NCI-H146 (cell line): ENCODE measurements around the gene EPHB1.

Experiments
- DNase-seq: peaks from one replicate; lab custom pipeline; 2025; lab: John Stamatoyannopoulos, UW

EPHB1 gene

GRCh38 chr3:134850761-134851160 lies 55.7 kb downstream of the EPHB1 start:
- DNase-seq = peak; percentile 30

GRCh38 chr3:134852132-134852531 lies 57.1 kb downstream of the EPHB1 start:
- DNase-seq = no peak

GRCh38 chr3:134852893-134853351 lies 57.9 kb downstream of the EPHB1 start:
- DNase-seq = no peak

- DNase-seq = no peak
These were observed 59.2 kb downstream of the EPHB1 start for GRCh38 chr3:134854254-134854653.

GRCh38 chr3:134857356-134857755 lies 62.3 kb downstream of the EPHB1 start:
- no peak for DNase-seq

- DNase-seq = no peak
These were observed 62.8 kb downstream of the EPHB1 start for GRCh38 chr3:134857776-134858362.

- DNase-seq = no peak
These were observed 63.5 kb downstream of the EPHB1 start for GRCh38 chr3:134858441-134859035.

- no peak for DNase-seq
These were observed 64.3 kb downstream of the EPHB1 start for GRCh38 chr3:134859341-134859740.

GRCh38 chr3:134860141-134860540 lies 65.1 kb downstream of the EPHB1 start:
- no peak for DNase-seq

GRCh38 chr3:134863915-134864314 lies 68.9 kb downstream of the EPHB1 start:
- no peak for DNase-seq

- no peak for DNase-seq
These were observed 69.6 kb downstream of the EPHB1 start for GRCh38 chr3:134864636-134865035.

- no peak for DNase-seq
These were observed 72.2 kb downstream of the EPHB1 start for GRCh38 chr3:134867277-134867676.

- peak; percentile 91 for DNase-seq
These were observed 74.2 kb downstream of the EPHB1 start for GRCh38 chr3:134869153-134869726.

GRCh38 chr3:134871818-134872217 lies 76.8 kb downstream of the EPHB1 start:
- DNase-seq = no peak

- no peak for DNase-seq
These were observed 77.7 kb downstream of the EPHB1 start for GRCh38 chr3:134872440-134873388.

GRCh38 chr3:134873789-134874188 lies 78.7 kb downstream of the EPHB1 start:
- DNase-seq = no peak

GRCh38 chr3:134874737-134875413 lies 79.8 kb downstream of the EPHB1 start:
- peak; percentile 97 for DNase-seq

GRCh38 chr3:134876836-134877235 lies 81.8 kb downstream of the EPHB1 start:
- no peak for DNase-seq

- DNase-seq = no peak
These were observed 82.7 kb downstream of the EPHB1 start for GRCh38 chr3:134877788-134878187.

- peak; percentile 98 for DNase-seq
These were observed 84.9 kb downstream of the EPHB1 start for GRCh38 chr3:134879990-134880389.

GRCh38 chr3:134880431-134880830 lies 85.4 kb downstream of the EPHB1 start:
- no peak for DNase-seq

GRCh38 chr3:134881305-134881704 lies 86.2 kb downstream of the EPHB1 start:
- DNase-seq = peak; percentile 52
